Lung (tissue), 12 donors: ENCODE data around the gene LOXHD1. TPM values are rescaled to one million over a fixed set of nuclear protein-coding genes. Genes with fewer than 3 reads are reported as not detected.
A peak's percentile ranks its signal among the peaks of the same experiment; 100 is the strongest.

Source experiments
- ATAC-seq: fragments of 200-7000 bp; cut with Tn5 transposase; one replicate; pipeline ENCODE4 v1.9.1; 2020; ENCODE audit warnings: moderate number of reproducible peaks; ENCODE audit not compliant: insufficient read depth, low FRiP score
- DNase-seq, 3 donors: peaks; one replicate each; pipeline ENCODE4 v3.0.0-alpha.2; 2013 to 2017
- H3K27ac ChIP-seq, 2 donors: one replicate each; pipeline ENCODE4 v1.5.1; 2013; ENCODE audit warnings: mild to moderate bottlenecking in 2 of 2, moderate library complexity in 2 of 2, control low read depth in 1 of 2, inconsistent platforms in 1 of 2, low read depth in 1 of 2, low read length in 1 of 2
- H3K27me3 ChIP-seq, 3 donors: one replicate each; pipeline ENCODE4 v1.5.1; 2013; ENCODE audit warnings: low read length in 2 of 3; ENCODE audit not compliant: control insufficient read depth in 3 of 3, insufficient read depth in 3 of 3
- H3K36me3 ChIP-seq, 4 donors: one replicate each; pipeline ENCODE4 v1.5.1; 2013; ENCODE audit warnings: low read length in 4 of 4, mild to moderate bottlenecking in 1 of 4, moderate library complexity in 1 of 4; ENCODE audit not compliant: control insufficient read depth in 4 of 4, insufficient read depth in 4 of 4
- H3K4me1 ChIP-seq, 5 donors: one replicate each; pipeline ENCODE4 v1.5.1; 2013; ENCODE audit warnings: low read length in 5 of 5, mild to moderate bottlenecking in 2 of 5, moderate library complexity in 1 of 5; ENCODE audit not compliant: control insufficient read depth in 5 of 5, insufficient read depth in 5 of 5
- H3K4me3 ChIP-seq: one replicate; pipeline ENCODE4 v1.5.1; 2013; ENCODE audit warnings: mild to moderate bottlenecking, control low read depth, moderate library complexity
- H3K9ac ChIP-seq, 2 donors: one replicate each; pipeline ENCODE4 v1.5.1; 2013; ENCODE audit warnings: low read length in 2 of 2, control low read depth in 1 of 2; ENCODE audit not compliant: insufficient read depth in 1 of 2
- H3K9me3 ChIP-seq, 4 donors: one replicate each; pipeline ENCODE4 v1.5.1; 2013; ENCODE audit warnings: low read length in 3 of 4, mild to moderate bottlenecking in 1 of 4, moderate library complexity in 1 of 4; ENCODE audit not compliant: control insufficient read depth in 4 of 4, insufficient read depth in 3 of 4
- CTCF ChIP-seq: IDR thresholded peaks from 2 replicates; pipeline ENCODE4 v1.5.1; 2012; ENCODE audit warnings: mild to moderate bottlenecking; ENCODE audit errors: control extremely low read depth, extremely low read depth
- WGBS, 2 donors: extraction: QIAGEN DNeasy Blood & Tissue Kit; methylation state at CpG; one replicate each; pipeline ENCODE4 v1.1.7; 2013; 5-methylcytosine and 5-hydroxymethylcytosine counted together
- polyA plus RNA-seq, 2 donors: library from polyadenylated mRNA; stranded (reverse); fragments of 200-250 nt; gene quantifications; one replicate each; pipeline ENCODE4 v1.2.1, GENCODE V29; 2013
- total RNA-seq, 2 donors: library from RNA; depleted of rRNA in 1 of 2; stranded (reverse); fragments of >200 nt in 1 of 2; gene quantifications; one replicate each; pipeline ENCODE4 v1.2.1, GENCODE V29; 2014 to 2021
- donor health status: control.
- donor health status: control.
- donor health status: Bipolar disorder and iron deficiency.
- donor health status: healthy.
- donor health status: DM: yes; HTN: yes; CAD: no.

LOXHD1 gene
- total and polyA plus RNA-seq, 4 donors, result 0.45 to 3.1 (median 1.2) TPM

DNA sequence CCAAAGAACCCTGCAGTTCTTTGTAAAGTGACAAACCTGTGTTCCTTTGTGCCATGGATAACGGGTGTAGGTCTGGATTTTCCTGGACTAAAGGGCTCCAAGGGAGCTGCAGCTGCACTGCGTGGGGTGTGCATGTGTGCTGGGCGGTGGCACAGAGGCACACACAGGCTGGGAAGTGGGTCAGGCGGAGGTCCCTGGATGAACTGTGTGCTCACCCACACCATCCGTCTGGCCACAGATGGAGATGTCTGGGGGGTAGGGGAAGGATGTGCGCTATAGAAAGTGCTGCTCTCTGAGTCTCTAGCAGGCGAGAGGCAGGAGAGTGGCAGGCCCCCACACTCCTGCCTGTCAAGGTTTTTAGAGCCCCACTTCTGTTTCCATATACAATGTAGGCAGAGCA is 137.2 kb downstream of the LOXHD1 start:
- H3K9ac ChIP-seq, result no peak overlapping the region
- H3K27ac ChIP-seq, result no peak overlapping the region
- no peaks in the 10 kb centered on the region for H3K4me1 ChIP-seq
- ATAC-seq (no peak), DNase-seq (no peak)
- no peak overlapping the region for H3K4me3 ChIP-seq
- no peak for TF ChIP-seq CTCF
- no peaks in the 10 kb centered on the region for H3K27me3 ChIP-seq
- no peaks in the 10 kb centered on the region for H3K9me3 ChIP-seq
- no peaks in the 10 kb centered on the region for H3K36me3 ChIP-seq
- 84 to 86% methylated on average over 7 of the region's 7 CpGs for WGBS, 2 donors

DNA sequence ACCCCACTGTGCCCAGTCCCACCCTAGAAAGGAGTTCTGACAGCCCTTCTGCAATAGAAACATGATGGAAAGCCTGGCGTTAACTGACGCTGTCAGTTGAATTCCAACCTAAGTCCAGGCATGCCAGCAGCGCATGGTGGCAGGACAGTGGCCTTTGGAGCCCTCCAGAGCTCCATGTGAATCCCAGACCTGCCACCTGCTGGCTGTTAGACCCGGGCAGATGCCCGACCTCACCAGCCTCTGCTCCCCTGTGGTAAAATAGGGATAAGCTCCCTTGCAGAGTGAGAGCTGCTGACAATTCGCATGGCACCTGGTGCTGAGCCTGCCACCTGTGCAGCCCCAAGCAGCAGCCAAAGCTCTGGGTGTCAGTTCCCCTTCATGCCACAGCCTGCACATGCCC is 138.6 kb downstream of the LOXHD1 start:
- 58% methylated on average over 6 of the region's 6 CpGs for WGBS, 2 donors
- DNase-seq (peak in 1 of 3 donors; percentile 3), ATAC-seq (no peak)
- no peak for TF ChIP-seq CTCF
- no peak overlapping the region for H3K27ac ChIP-seq
- no peaks in the 10 kb centered on the region for H3K36me3 ChIP-seq
- no peaks in the 10 kb centered on the region for H3K27me3 ChIP-seq
- no peak overlapping the region for H3K4me3 ChIP-seq
- peaks cover 0 to 4% (median 0%) of the 10 kb centered on the region in 4 donors for H3K9me3 ChIP-seq
- H3K4me1 ChIP-seq, result peaks cover 0 to under 1% (median 0%) of the 10 kb centered on the region in 5 donors
- H3K9ac ChIP-seq, result no peak overlapping the region

DNA sequence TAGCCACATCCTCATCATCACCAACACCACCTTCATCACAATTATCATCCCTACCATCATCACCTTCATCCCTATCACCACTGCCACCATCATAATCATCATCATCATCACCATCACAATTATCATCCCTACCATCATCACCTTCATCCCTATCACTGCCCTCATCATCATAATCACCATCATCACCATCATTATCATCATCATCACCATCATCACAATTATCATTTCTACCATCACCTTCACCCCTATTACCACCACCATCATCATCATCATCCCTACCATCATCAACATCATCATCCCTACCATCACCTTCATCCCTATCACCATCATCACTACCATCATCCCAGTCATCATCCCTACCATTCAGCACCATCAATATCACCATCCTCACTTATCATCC is 140.5 kb downstream of the LOXHD1 start:
- no peak overlapping the region for H3K9ac ChIP-seq
- DNase-seq (no peak), ATAC-seq (no peak)
- TF ChIP-seq CTCF, result no peak
- H3K27ac ChIP-seq, result no peak overlapping the region
- H3K4me3 ChIP-seq, result no peak overlapping the region
- H3K27me3 ChIP-seq, result no peaks in the 10 kb centered on the region
- peaks cover 0 to 1% (median 0%) of the 10 kb centered on the region in 5 donors for H3K4me1 ChIP-seq
- H3K36me3 ChIP-seq, result no peaks in the 10 kb centered on the region
- peaks cover 0 to 5% (median 0%) of the 10 kb centered on the region in 4 donors for H3K9me3 ChIP-seq

GRCh38 chr18:46510386-46510785 is 146.6 kb downstream of the LOXHD1 start:
- WGBS, 2 donors, result 77 to 79% methylated on average over 6 of the region's 6 CpGs
- peaks cover 0 to 5% (median 0%) of the 10 kb centered on the region in 4 donors for H3K9me3 ChIP-seq
- no peak overlapping the region for H3K27ac ChIP-seq
- no peak overlapping the region for H3K4me3 ChIP-seq
- no peak overlapping the region for H3K9ac ChIP-seq
- no peak for TF ChIP-seq CTCF
- no peaks in the 10 kb centered on the region for H3K36me3 ChIP-seq
- DNase-seq (no peak), ATAC-seq (no peak)
- H3K4me1 ChIP-seq, result peaks cover 0 to 1% (median 0%) of the 10 kb centered on the region in 5 donors
- peaks cover 0 to 3% (median 0%) of the 10 kb centered on the region in 3 donors for H3K27me3 ChIP-seq
